NAMALWA (cell line): Measurements from ENCODE around the gene APBA2.
"Not testable (repeated sequence)": the region's sequence is repeated elsewhere in the genome, so short reads cannot be mapped to it uniquely, and the experiment has no call there.

Experiments
- DNase-seq: peaks from one replicate; pipeline ENCODE4 v3.0.0-alpha.2; 2015; ENCODE audit warnings: low spot score

Gene APBA2

DNA sequence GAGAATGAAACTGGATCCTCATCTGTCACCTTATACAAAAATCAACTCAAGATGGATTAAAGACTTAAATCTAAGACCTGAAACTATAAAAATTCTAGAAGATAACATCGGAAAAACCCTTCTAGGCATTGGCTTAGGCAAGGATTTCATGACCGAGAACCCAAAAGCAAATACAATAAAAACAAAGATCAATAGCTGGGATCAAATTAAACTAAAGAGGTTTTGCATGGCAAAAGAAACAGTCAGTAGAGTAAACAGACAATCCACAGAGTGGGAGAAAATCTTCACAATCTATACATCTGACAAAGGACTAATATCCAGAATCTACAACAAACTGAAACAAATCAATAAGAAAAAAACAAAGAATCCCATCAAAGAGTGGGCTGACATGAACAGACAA is 281.3 kb downstream of the APBA2 start:
- DNase-seq, result not testable (repeated sequence)
